ENCODE data around the gene FURIN. TPM values are rescaled to one million over a fixed set of nuclear protein-coding genes. Genes with fewer than 3 reads are reported as not detected.

The FURIN gene
- total and polyA plus RNA-seq, 9 of the 15 experiments (the other 6 are each of a cell fraction or from before 2014, with no cell fraction given), result 0.92 to 99.9 (median 34.8) TPM

DNA sequence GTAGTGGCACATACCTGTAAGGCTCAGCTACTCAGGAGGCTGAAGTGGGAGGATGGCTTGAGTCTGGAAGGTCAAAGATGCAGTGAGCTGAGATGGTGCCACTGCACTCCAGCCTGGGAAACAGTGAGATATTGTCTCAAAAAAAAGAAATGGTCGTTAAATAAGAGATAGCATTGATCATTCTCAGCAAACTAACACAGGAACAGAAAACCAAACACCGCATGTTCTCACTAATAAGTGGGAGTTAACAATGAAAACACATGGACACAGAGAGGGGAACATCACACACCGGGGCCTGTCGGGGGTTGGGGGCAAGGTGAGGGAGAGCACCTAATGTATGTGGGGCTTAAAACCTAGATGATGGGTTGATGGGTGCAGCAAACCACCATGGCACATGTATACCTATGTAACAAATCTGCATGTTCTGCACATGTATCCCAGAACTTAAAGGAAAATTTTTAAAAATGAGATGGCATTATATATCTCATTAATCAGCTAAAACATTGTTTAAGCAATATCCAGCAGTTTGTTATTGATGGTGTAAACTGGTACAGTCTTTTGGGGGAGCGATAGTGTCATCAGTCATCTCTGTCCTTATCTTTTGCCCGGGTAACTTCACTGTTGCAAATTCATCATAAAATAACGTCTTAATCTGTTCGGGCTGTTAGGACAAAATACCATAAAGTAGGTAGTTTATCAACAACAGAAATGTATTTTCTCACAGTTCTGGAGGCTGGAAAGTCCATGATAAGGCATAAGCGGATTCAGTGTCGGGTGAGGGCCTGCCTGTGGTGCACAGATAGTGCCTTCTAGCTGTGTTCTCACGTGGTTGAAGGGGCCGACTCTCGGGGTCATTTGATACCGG, 33.0 kb downstream of the FURIN start (continued):
- TF ChIP-seq, protein P1, sequence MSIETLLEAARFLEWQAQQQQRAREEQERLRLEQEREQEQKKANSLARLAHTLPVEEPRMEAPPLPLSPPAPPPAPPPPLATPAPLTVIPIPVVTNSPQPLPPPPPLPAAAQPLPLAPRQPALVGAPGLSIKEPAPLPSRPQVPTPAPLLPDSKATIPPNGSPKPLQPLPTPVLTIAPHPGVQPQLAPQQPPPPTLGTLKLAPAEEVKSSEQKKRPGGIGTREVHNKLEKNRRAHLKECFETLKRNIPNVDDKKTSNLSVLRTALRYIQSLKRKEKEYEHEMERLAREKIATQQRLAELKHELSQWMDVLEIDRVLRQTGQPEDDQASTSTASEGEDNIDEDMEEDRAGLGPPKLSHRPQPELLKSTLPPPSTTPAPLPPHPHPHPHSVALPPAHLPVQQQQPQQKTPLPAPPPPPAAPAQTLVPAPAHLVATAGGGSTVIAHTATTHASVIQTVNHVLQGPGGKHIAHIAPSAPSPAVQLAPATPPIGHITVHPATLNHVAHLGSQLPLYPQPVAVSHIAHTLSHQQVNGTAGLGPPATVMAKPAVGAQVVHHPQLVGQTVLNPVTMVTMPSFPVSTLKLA (conservative IDR thresholded peaks at IDR 0.05), result peak; percentile 94 to 96
- TF ChIP-seq PHB2 (IDR thresholded peaks at IDR 0.05; ENCODE audit: low read depth) (peak; percentile 99), CREM (IDR thresholded peaks at IDR 0.05; ENCODE audit: low read depth) (peak; percentile 89), LEF1 (IDR thresholded peaks at IDR 0.05) (peak; percentile 97), SMARCE1 (IDR thresholded peaks at IDR 0.05) (peak; percentile 98), TARDBP (IDR thresholded peaks at IDR 0.05) (peak; percentile 95), ZNF766 (CRISPR knock-in tag; conservative IDR thresholded peaks at IDR 0.05) (peak; percentile 92), MEIS2 (IDR thresholded peaks at IDR 0.05; ENCODE audit: partially characterized antibody) (peak; percentile 97), BCL6 (CRISPR knock-in tag; IDR thresholded peaks at IDR 0.05) (peak; percentile 50; the same call in 1 of the 2 replicates), IFI16 (CRISPR knock-in tag; IDR thresholded peaks at IDR 0.05) (no peak), MAFG (tag; conservative IDR thresholded peaks at IDR 0.05) (peak; percentile 85), ZNF224 (CRISPR knock-in tag; IDR thresholded peaks at IDR 0.05) (0 out of 2 replicates have a peak, but pooled peaks have one; percentile 7), TRIM24 (IDR thresholded peaks at IDR 0.05) (peak; percentile 97 to 98), BCOR (IDR thresholded peaks at IDR 0.05) (peak; percentile 98), ZEB2 (IDR thresholded peaks at IDR 0.05) (peak; percentile 76), ZNF707 (CRISPR knock-in tag; conservative IDR thresholded peaks at IDR 0.05) (0 out of 2 replicates have a peak, but pooled peaks have one; percentile 22), HSF4 (CRISPR knock-in tag; IDR thresholded peaks at IDR 0.05; ENCODE audit: borderline replicate concordance) (no peak; the same call in 1 of the 2 replicates), TAF15 (IDR thresholded peaks at IDR 0.05; ENCODE audit: low read depth, low read length) (no peak), SMARCC2 (IDR thresholded peaks at IDR 0.05; ENCODE audit: low read depth) (peak; percentile 99), ZSCAN32 (CRISPR knock-in tag; IDR thresholded peaks at IDR 0.05) (no peak), SMARCA5 (IDR thresholded peaks at IDR 0.05) (no peak), TBP (optimal IDR thresholded peaks at IDR 0.05; ENCODE audit: low read depth, low read length) (no peak)
- TF ChIP-seq, protein P2, sequence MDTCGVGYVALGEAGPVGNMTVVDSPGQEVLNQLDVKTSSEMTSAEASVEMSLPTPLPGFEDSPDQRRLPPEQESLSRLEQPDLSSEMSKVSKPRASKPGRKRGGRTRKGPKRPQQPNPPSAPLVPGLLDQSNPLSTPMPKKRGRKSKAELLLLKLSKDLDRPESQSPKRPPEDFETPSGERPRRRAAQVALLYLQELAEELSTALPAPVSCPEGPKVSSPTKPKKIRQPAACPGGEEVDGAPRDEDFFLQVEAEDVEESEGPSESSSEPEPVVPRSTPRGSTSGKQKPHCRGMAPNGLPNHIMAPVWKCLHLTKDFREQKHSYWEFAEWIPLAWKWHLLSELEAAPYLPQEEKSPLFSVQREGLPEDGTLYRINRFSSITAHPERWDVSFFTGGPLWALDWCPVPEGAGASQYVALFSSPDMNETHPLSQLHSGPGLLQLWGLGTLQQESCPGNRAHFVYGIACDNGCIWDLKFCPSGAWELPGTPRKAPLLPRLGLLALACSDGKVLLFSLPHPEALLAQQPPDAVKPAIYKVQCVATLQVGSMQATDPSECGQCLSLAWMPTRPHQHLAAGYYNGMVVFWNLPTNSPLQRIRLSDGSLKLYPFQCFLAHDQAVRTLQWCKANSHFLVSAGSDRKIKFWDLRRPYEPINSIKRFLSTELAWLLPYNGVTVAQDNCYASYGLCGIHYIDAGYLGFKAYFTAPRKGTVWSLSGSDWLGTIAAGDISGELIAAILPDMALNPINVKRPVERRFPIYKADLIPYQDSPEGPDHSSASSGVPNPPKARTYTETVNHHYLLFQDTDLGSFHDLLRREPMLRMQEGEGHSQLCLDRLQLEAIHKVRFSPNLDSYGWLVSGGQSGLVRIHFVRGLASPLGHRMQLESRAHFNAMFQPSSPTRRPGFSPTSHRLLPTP (IDR thresholded peaks at IDR 0.05; ENCODE audit: borderline replicate concordance, extremely low read depth, insufficient read length), result no peak
- TF ChIP-seq, protein P3, sequence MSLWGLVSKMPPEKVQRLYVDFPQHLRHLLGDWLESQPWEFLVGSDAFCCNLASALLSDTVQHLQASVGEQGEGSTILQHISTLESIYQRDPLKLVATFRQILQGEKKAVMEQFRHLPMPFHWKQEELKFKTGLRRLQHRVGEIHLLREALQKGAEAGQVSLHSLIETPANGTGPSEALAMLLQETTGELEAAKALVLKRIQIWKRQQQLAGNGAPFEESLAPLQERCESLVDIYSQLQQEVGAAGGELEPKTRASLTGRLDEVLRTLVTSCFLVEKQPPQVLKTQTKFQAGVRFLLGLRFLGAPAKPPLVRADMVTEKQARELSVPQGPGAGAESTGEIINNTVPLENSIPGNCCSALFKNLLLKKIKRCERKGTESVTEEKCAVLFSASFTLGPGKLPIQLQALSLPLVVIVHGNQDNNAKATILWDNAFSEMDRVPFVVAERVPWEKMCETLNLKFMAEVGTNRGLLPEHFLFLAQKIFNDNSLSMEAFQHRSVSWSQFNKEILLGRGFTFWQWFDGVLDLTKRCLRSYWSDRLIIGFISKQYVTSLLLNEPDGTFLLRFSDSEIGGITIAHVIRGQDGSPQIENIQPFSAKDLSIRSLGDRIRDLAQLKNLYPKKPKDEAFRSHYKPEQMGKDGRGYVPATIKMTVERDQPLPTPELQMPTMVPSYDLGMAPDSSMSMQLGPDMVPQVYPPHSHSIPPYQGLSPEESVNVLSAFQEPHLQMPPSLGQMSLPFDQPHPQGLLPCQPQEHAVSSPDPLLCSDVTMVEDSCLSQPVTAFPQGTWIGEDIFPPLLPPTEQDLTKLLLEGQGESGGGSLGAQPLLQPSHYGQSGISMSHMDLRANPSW (CRISPR knock-in tag; IDR thresholded peaks at IDR 0.05), result no peak

All from K562 (cell line).